Psoas muscle (tissue), 8 donors: Measurements from ENCODE around the gene DTD1. TPM values are rescaled to one million over a fixed set of nuclear protein-coding genes. Genes with fewer than 3 reads are reported as not detected.

Source experiments
- ATAC-seq, 4 donors: fragments of 200-7000 bp; cut with Tn5 transposase; one replicate each; pipeline ENCODE4 v1.9.1; 2020; ENCODE audit warnings: moderate library complexity in 3 of 4, mild to moderate bottlenecking in 2 of 4
- DNase-seq, 2 donors: peaks; one replicate each; pipeline ENCODE4 v3.0.0-alpha.2; 2020
- H3K27ac ChIP-seq: fragments of 200-600 bp; one replicate; pipeline ENCODE4 v1.8.0; 2022
- H3K27me3 ChIP-seq, 3 donors: fragments of 200-600 bp in 1 of 3; one replicate each; pipeline versions ENCODE4 v1.6.1 to v1.8.0; 2013 to 2022; ENCODE audit warnings: low read length in 2 of 3, mild to moderate bottlenecking in 2 of 3, moderate library complexity in 1 of 3; ENCODE audit not compliant: insufficient read depth in 3 of 3
- H3K36me3 ChIP-seq, 2 donors: fragments of 200-600 bp in 1 of 2; one replicate each; pipeline versions ENCODE4 v1.6.1 to v1.8.0; 2013 to 2022; ENCODE audit warnings: low read depth in 1 of 2, mild to moderate bottlenecking in 1 of 2, moderate library complexity in 1 of 2; ENCODE audit not compliant: insufficient read depth in 1 of 2
- H3K4me1 ChIP-seq: fragments of 200-600 bp; one replicate; pipeline ENCODE4 v1.8.0; 2022
- H3K4me3 ChIP-seq: fragments of 200-600 bp; one replicate; pipeline ENCODE4 v1.8.0; 2022; ENCODE audit warnings: mild to moderate bottlenecking
- H3K9me3 ChIP-seq: fragments of 200-600 bp; one replicate; pipeline ENCODE4 v1.8.0; 2022
- CTCF ChIP-seq: fragments of 200-600 bp; IDR thresholded peaks from one replicate; pipeline ENCODE4 v1.8.0; 2022; ENCODE audit warnings: antibody characterized with exemption
- WGBS, 3 donors: extraction: QIAGEN DNeasy Blood & Tissue Kit; methylation state at CpG; one replicate each; pipeline versions ENCODE4 v1.1.6 to v1.1.7; 2013; 5-methylcytosine and 5-hydroxymethylcytosine counted together
- intact Hi-C, 2 donors: fragments of 100-400 bp; cut with DNase I; formaldehyde crosslinking; loops; one replicate each; pipeline versions ENCODE4 v1.11.0 to v1.14.2; 2022
- polyA plus RNA-seq, 3 donors: library from polyadenylated mRNA; stranded (reverse); fragments of 200-250 nt; gene quantifications; one replicate each; pipeline ENCODE4 v1.2.3, GENCODE V29; 2013
- total RNA-seq, 4 donors: library from RNA; stranded (reverse); fragmentation: NEBNext Ultra II Directional in 2 of 4; extraction: Animal tissue kit (Norgen Biotek cat#: 25700) in 2 of 4; gene quantifications; one replicate each; pipeline versions ENCODE4 v1.2.1 to v1.2.4, GENCODE V29; 2021 to 2023
- donor health status: healthy with polysubstance abuse.
- donor health status: DM: no; HTN: no; CAD: no; lungs with moderate emphysema.
- donor health status: Bipolar disorder and iron deficiency.
- donor health status: healthy.
- donor health status: DM: yes; HTN: yes; CAD: no.
- donor health status: DM: no; HTN: no; CAD: no.
- donor health status: DM: no; HTN: no; CAD: no.
- donor health status: DM: yes; HTN: yes; CAD: no.

DTD1 gene
- total and polyA plus RNA-seq, 7 donors = 12.4 to 20.7 (median 18.2) TPM

GRCh38 chr20:18678549-18679419 lies 90.9 kb downstream of the DTD1 start:
- H3K4me3 ChIP-seq = no peak overlapping the region
- 75 to 90% (median 84%) methylated on average over 10 of the region's 10 CpGs for WGBS, 3 donors
- no peaks in the 10 kb centered on the region for H3K9me3 ChIP-seq
- H3K4me1 ChIP-seq = no peaks in the 10 kb centered on the region
- intact Hi-C loops = no loop called here
- no peaks in the 10 kb centered on the region for H3K27me3 ChIP-seq
- no peak overlapping the region for H3K27ac ChIP-seq
- DNase-seq (no peak), ATAC-seq (no peak)
- TF ChIP-seq CTCF = no peak
- no peaks in the 10 kb centered on the region for H3K36me3 ChIP-seq

DNA sequence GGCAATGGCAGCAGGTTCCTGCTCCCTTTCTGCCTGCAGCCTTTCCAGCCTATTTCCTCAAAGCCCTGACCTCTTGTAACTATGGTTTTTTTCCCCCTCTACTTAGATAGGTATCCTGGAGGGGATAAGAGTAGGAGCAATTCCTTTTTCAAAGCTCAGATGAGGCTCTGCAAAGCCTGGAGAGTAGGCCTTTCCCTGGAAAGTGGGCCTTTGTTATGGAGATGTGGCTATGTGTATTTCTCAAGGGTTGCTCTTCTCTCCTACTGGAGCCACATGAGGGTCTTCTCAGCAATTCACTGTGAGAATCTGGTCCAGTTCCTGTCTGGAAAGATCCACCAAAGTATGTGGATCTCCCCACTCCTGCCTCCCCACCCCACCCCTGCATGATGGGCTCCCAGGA lies 96.0 kb downstream of the DTD1 start:
- no peak for TF ChIP-seq CTCF
- Histone ChIP-seq H3K4me3 (no peak overlapping the region), H3K4me1 (no peaks in the 10 kb centered on the region), H3K27me3 (no peaks in the 10 kb centered on the region), H3K36me3 (no peaks in the 10 kb centered on the region), H3K27ac (no peak overlapping the region), H3K9me3 (no peaks in the 10 kb centered on the region)
- ATAC-seq (no peak), DNase-seq (no peak)
- intact Hi-C loops = loop anchor here in 1 of 2 donors (10.0 kb wide), 1 partner anchor 599 kb away; no protein-coding TSS in a partner anchor

DNA sequence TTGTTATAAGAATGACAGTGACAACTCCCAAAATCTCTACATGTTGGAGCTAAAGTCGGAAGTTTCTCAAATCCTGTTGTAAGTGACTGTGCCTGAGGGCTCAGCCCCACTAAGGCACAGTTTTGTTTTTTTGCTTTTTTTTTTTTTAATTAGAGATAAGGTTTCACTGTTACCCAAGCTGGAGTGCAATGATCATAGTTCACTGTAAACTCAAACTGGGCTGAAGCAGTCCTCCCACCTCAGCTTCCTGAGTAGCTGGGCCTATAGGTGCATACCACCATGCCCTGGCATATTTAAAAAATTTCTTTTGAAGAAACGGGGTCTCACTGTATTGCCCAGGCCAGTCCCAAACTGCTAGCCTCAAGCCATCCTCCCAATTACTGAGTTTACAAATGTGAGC lies 96.9 kb downstream of the DTD1 start:
- Histone ChIP-seq H3K27ac (no peak overlapping the region), H3K9me3 (no peaks in the 10 kb centered on the region), H3K27me3 (no peaks in the 10 kb centered on the region), H3K36me3 (no peaks in the 10 kb centered on the region), H3K4me3 (no peak overlapping the region), H3K4me1 (no peaks in the 10 kb centered on the region)
- intact Hi-C loops = loop anchor here in 1 of 2 donors (10.0 kb wide), 1 partner anchor 600 kb away; no protein-coding TSS in a partner anchor
- no peak for TF ChIP-seq CTCF
- 90 to 96% (median 96%) methylated on average over 2 of the region's 2 CpGs for WGBS, 3 donors
- DNase-seq (no peak), ATAC-seq (no peak)

DNA sequence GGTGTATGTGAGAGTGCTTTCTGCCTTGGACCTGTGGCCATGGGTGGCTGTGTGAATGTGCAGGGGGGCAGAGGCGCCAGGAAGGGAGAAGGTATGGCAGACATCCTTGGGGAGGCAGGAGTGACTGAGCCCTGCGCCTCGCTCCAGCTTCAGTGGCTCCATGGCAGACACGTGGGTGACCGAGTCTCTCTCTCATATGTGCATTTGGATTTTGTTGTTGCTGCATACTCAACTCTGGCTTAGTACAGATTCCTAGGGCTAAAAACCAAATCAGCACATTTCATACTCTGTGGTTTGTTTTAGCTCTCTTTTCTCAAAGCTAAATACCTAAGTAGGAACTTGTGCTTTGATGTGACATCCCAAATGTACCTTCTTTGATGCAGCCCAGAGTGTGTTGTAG lies 97.6 kb downstream of the DTD1 start:
- H3K27me3 ChIP-seq = no peaks in the 10 kb centered on the region
- intact Hi-C loops = loop anchor here in 1 of 2 donors (10.0 kb wide), 1 partner anchor 601 kb away; no protein-coding TSS in a partner anchor
- WGBS, 3 donors = 92 to 97% (median 96%) methylated on average over 5 of the region's 5 CpGs
- no peak for DNase-seq
- no peaks in the 10 kb centered on the region for H3K4me1 ChIP-seq
- no peaks in the 10 kb centered on the region for H3K9me3 ChIP-seq
- H3K27ac ChIP-seq = no peak overlapping the region
- no peak for TF ChIP-seq CTCF
- no peak overlapping the region for H3K4me3 ChIP-seq
- no peak for ATAC-seq
- H3K36me3 ChIP-seq = no peaks in the 10 kb centered on the region
